ENCODE results near the gene GLB1L3. TPM values are rescaled to one million over a fixed set of nuclear protein-coding genes. Genes with fewer than 3 reads are reported as not detected.

GLB1L3 gene
- total and polyA plus RNA-seq, 3 donors from 2014 or later = 13.2 to 21.3 (median 15.6) TPM

DNA sequence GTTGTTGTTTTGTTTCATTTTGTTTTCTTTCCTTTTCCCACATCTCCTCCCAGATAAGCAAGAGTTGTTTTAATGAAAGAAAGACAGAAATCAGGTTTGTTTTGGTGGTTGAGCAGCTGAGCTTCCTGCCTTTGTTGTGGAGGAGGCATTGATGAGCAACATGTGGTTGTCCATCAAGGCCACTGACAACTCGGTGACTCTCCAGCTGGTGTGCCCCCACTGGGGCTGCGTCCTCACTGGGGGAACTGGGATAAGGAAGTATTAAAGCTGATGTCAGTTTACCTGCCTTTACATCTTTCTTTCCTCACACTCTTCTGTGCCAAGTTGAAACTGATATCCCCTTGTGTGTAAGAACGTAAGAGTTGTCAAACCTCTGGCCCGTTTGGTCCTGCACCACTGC lies 45.8 kb upstream of the GLB1L3 start:
- DNase-seq = no peak
- no peak overlapping the region for H3K4me3 ChIP-seq
- peaks cover 36% of the 10 kb centered on the region for H3K4me1 ChIP-seq
- no peaks in the 10 kb centered on the region for H3K9me3 ChIP-seq
- intact Hi-C loops (cut with DNase I; ENCODE audit: low total_unique reads) = no loop called here
- TF ChIP-seq, protein P1, sequence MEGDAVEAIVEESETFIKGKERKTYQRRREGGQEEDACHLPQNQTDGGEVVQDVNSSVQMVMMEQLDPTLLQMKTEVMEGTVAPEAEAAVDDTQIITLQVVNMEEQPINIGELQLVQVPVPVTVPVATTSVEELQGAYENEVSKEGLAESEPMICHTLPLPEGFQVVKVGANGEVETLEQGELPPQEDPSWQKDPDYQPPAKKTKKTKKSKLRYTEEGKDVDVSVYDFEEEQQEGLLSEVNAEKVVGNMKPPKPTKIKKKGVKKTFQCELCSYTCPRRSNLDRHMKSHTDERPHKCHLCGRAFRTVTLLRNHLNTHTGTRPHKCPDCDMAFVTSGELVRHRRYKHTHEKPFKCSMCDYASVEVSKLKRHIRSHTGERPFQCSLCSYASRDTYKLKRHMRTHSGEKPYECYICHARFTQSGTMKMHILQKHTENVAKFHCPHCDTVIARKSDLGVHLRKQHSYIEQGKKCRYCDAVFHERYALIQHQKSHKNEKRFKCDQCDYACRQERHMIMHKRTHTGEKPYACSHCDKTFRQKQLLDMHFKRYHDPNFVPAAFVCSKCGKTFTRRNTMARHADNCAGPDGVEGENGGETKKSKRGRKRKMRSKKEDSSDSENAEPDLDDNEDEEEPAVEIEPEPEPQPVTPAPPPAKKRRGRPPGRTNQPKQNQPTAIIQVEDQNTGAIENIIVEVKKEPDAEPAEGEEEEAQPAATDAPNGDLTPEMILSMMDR (IDR thresholded peaks at IDR 0.05) = no peak
- no peak for TF ChIP-seq POLR2A (IDR thresholded peaks at IDR 0.05)
- H3K27me3 ChIP-seq = no peaks in the 10 kb centered on the region
- no peak overlapping the region for H3K27ac ChIP-seq
- WGBS, 2 donors = 35 to 70% methylated on average over 4 of the region's 4 CpGs
- no peaks in the 10 kb centered on the region for H3K36me3 ChIP-seq (ENCODE audit: low read depth, missing control alignments)

DNA sequence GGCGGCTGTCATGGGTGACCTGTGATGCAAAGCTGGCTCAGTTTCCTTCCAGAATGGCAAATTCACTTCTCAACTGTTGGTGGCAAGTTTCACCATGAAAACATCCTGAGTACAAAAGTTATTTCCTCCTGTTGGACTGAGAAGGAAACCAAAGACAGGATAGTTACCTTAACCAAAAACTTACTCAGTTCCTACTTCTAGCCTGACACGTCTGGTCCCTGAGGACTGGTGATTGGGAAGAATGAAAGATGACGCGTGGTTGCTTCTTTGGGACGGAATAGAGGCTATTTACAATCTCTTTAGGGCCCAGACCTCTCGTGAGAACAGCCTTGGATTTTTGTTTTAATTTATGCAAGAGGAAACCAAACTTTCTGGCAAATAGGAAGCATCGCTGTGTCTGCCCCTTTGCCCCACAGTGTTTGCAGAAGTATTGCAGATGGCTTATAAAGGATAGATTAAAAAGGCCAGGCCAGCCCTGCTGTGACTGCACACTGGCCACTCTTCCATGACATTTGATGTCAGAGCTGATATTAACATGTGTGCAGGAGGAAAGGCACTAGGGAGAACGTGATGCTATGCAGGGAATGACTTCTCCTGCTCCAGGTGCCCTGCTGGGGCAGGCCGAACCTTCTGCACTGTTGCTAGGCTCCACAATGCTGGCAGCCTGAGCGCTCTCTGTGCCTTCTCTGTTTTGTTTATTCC lies 44.1 kb upstream of the GLB1L3 start:
- no peaks in the 10 kb centered on the region for H3K36me3 ChIP-seq (ENCODE audit: low read depth, missing control alignments)
- H3K27ac ChIP-seq = no peak overlapping the region
- H3K9me3 ChIP-seq = no peaks in the 10 kb centered on the region
- intact Hi-C loops (cut with DNase I; ENCODE audit: low total_unique reads) = no loop called here
- no peak overlapping the region for H3K4me3 ChIP-seq
- no peak for DNase-seq
- no peaks in the 10 kb centered on the region for H3K27me3 ChIP-seq
- H3K4me1 ChIP-seq = peaks cover 23% of the 10 kb centered on the region
- 55 to 58% methylated on average over 10 of the region's 10 CpGs for WGBS, 2 donors
- TF ChIP-seq, protein P1 (IDR thresholded peaks at IDR 0.05) = no peak

DNA sequence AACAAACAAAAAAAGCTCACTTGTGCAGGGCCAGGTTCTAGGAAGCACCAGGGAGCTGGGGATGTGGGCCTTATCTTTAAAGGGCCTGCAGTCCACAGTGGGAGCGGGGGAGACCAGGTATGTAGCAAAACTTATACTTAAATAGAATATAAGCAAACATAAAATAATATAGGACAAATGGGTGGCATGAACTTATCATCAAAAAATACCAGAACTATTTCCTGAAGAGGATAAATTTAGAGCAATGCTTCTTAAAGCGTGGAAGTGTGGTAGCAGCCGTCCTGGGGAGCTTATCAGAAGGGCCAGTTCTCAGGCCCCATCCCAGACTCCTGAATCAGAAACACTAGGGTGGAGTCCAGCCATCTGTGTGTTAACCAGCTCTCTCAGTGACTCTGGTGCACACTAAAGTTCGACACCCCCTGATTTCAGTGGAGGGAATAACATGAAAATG lies 42.4 kb upstream of the GLB1L3 start:
- WGBS, 2 donors = 59 to 63% methylated on average over 4 of the region's 4 CpGs
- Histone ChIP-seq H3K36me3 (ENCODE audit: low read depth, missing control alignments) (no peaks in the 10 kb centered on the region), H3K4me3 (no peak overlapping the region), H3K9me3 (no peaks in the 10 kb centered on the region), H3K4me1 (peaks cover 22% of the 10 kb centered on the region), H3K27ac (no peak overlapping the region), H3K27me3 (no peaks in the 10 kb centered on the region)
- DNase-seq = no peak
- intact Hi-C loops (cut with DNase I; ENCODE audit: low total_unique reads) = no loop called here
- TF ChIP-seq, protein P1 (IDR thresholded peaks at IDR 0.05) = no peak
- no peak for TF ChIP-seq POLR2A (IDR thresholded peaks at IDR 0.05)

DNA sequence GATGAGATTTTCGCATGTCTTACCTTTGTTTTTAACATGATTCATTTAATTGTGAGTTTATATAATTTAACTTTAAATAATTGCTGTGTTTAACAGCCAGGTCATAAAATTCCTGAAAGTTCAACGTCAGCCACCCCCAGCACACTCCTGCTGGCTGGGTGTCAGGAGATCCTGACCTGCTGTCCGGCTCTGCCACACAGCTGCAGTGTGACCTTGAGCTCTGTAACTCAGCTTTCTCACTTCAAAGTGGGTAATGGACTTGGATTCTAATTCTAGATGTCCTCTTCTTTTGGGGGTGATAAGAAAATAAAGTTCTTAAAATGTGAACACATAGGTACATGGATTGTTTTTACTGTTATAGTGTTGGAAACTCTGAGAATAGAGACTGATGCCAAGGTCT lies 40.8 kb upstream of the GLB1L3 start:
- H3K36me3 ChIP-seq (ENCODE audit: low read depth, missing control alignments) = no peaks in the 10 kb centered on the region
- 41 to 52% methylated on average over 3 of the region's 3 CpGs for WGBS, 2 donors

More for the DNA sequence above, 40.8 kb upstream of the GLB1L3 start:
- no peaks in the 10 kb centered on the region for H3K9me3 ChIP-seq
- no peaks in the 10 kb centered on the region for H3K27me3 ChIP-seq
- peaks cover 22% of the 10 kb centered on the region for H3K4me1 ChIP-seq
- intact Hi-C loops (cut with DNase I; ENCODE audit: low total_unique reads) = no loop called here
- H3K4me3 ChIP-seq = no peak overlapping the region
- DNase-seq = peak; percentile 62
- TF ChIP-seq, protein P1 (IDR thresholded peaks at IDR 0.05) = no peak
- no peak for TF ChIP-seq POLR2A (IDR thresholded peaks at IDR 0.05)
- H3K27ac ChIP-seq = no peak overlapping the region
